DMS53 (cell line): Measurements from ENCODE around the gene KIF3C.
A peak's percentile ranks its signal among the peaks of the same experiment; 100 is the strongest.
"Not testable (repeated sequence)": the region's sequence is repeated elsewhere in the genome, so short reads cannot be mapped to it uniquely, and the experiment has no call there.

Experiments
- DNase-seq: peaks from one replicate; lab custom pipeline; 2025; lab: John Stamatoyannopoulos, UW

Gene KIF3C

DNA sequence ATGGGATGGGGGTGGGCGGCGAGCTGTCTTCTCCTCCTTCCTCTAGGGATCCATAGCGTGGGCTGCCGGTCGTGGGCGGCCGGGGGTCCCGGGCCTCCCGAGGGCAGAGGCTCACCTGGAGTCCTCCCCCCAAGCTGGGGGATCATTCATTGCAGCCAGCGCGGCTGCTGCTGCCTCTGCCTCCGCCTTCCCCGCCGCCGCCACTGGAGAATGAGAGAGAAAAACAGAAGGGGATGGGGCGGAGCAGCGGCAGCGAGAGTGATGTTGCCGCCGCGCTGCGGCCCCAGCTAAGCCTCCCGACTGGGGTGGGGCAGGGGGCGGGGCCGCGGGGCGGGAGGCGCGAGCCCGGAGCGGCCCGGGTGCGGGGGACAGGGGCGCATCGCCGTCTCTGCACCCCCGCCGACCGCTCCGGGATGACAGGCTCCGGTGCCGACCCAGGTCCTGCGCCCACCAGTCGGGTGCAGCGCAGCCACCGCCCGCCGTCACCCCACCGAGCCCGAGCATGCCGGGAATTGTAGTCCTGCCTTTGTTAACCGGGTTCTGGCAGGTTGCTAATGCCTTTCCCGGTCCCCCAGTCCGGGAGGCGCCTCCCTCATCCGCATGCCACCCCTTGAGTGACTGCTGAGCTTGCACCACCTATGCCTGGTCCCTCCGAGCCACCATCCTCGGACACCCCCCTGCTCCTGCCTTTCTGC lies at the start of gene KIF3C:
Gene KIF3C (minus strand): TSS at position 225 of the 695 bp plus-strand sequence. CDS start 580 bp downstream, outside the sequence.
- DNase-seq, result peak; percentile 77

DNA sequence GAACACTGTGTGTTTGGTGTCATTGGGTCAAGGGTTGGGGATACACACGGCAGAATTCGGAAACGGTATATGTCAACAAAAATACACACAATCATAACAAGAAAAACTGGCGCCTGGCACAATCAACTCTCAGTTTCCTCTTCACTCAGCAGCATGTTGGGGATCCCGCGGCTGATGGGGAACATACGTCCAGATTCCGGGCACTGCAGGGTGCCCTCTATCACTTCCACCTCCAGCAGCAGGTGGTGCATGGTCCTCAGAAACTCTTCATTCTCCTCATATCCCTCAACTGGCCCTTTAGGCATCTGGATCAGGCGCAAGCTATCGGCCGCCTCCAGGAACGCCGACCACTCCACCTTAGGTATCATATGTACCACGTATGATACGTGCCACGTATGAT lies 45.8 kb upstream of the KIF3C start:
- not testable (repeated sequence) for DNase-seq

DNA sequence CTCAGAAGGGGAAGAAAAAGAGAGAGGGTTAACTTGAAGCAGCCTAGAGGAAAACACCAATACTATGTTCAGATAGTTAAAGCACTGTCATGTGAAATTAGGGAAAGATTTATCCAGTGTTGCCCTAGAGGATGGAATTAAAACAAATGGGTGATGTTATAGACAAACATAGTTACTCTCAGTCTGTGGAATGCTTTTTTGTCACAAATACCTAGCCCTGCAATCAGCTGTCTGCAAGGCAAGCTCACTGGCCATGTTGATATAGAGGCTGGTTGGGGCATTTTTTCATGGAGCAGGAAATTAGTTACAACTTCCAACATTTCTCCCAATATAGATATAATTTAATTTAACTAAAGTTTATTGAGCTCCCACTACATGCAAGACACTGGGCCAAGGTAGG lies 43.2 kb upstream of the KIF3C start:
- no peak for DNase-seq

DNA sequence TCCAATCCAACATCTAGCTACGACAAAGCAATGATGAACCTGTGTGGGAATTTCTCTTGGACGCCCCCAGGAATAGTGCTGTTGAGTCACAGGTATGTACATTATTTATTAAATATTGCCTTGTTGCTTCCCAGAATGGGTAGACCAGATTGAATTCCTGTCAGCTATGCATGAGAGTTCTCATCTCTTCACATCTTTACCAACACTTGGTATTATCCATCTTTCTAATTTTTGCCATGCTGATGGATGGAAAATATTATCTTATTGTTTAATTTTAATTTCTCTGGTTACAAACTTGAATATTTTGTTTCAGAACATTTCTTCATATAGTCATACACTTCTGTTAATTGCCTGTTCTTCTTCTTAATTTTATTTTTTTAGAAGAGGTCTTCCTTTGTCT lies 42.0 kb upstream of the KIF3C start:
- DNase-seq, result no peak

DNA sequence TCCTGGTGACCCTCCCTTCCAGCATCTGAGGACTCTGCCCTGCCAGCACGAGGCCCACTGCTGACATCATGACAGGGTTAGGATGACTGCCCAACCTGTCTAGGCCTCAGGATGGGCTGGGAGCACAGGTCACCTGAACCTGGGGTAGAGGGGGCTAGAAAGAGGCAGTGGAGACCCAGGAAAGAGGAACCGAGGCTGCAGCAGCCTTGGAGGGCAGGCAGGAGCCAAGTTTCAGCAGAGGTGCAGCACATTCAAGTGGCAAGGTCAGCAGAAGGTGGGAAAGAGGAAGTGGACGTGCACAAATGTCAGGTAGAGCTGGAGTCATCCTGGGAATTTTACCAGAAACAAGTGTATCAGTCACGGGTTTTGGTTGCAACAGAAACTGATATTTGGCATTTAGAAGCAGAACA lies 37.9 kb upstream of the KIF3C start:
- DNase-seq, result no peak

DNA sequence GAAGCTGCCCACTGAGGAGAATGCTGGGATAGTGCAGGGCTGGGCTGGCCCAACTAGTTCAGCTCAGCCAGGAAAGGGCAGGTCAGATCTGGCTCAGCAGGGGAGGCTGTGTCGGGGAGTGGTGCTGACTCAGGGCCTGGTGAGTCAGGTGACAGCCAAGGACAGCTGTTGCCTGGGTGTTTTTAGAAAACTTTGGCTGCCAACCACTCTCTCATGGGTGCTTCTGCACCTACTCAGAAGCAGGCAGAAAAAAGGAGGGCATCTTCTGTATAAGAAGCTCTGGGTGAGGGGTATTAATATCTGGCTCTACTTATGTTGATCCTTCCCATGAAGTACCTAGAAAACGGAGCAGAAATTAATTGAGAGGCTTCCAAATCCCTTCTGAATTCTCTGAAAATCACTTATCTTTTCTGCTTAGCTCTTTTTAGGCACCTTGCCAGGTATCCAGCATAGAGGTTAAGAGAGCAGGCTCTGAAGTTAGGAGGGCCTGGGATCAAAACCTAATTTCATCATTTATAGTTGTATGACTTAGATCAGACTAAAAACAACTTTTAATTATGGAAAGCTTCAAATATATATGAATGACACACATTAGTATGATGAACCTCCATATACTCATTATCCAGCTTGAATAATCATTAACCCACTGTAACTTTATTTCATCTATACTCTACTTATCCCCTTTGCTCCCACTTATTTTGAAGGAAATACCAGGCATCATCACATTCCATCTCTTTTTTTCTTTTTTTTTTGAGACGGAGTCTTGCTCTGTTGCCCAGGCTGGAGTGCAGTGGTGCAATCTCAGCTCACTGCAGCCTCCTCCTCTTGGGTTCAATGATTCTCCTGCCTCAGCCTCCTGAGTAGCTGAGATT lies 36.1 kb upstream of the KIF3C start:
- peak; percentile 86 for DNase-seq

DNA sequence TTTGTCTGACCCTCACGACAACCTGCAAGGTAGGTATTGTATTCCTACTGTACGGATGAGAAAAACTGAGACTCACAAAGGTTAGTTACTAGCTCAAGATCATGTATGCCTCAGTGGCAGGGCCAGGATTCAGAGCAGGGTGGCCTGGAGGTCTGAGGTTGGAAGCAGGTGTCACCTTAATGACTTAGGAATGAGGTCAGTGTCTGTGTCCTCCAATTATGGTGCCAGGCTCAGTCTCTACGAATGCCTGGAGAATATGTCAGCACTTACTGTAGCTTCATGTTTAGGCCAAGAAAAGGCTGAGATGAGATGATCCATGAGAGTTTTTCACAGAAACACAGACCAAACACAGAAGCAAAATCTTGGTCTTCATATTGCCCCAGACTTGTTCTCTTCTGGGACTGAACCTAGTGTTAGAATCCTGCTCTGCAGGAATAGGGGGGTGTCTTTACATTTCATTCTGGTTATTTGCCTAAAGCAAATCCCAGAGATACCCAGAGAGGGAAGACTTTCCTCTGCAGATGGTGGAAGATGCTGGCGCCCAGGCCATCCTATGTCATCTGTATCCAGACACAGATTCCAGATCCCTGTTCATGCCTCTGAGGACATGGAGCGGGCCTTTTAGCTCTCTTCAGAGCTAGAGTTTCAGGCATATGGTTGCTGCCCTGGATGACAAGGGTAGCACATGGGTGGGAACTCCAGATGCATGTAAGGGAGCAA lies 35.3 kb upstream of the KIF3C start:
- DNase-seq, result peak; percentile 20

DNA sequence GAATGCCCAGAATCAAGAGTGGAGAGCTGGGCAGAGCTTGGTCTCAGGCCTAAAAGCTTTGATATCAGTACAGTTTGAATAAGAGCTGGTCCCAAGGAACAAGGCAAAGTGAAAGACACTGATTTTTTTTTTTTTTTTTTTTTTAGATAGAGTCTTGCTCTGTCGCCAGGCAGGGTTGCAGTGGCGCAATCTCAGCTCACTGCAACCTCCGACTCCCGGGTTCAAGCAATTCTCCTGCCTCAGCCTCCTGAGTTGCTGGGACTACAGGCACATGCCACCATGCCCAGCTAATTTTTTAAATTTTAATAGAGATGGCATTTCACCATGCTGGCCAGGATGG lies 34.4 kb upstream of the KIF3C start:
- DNase-seq, result not testable (repeated sequence)

DNA sequence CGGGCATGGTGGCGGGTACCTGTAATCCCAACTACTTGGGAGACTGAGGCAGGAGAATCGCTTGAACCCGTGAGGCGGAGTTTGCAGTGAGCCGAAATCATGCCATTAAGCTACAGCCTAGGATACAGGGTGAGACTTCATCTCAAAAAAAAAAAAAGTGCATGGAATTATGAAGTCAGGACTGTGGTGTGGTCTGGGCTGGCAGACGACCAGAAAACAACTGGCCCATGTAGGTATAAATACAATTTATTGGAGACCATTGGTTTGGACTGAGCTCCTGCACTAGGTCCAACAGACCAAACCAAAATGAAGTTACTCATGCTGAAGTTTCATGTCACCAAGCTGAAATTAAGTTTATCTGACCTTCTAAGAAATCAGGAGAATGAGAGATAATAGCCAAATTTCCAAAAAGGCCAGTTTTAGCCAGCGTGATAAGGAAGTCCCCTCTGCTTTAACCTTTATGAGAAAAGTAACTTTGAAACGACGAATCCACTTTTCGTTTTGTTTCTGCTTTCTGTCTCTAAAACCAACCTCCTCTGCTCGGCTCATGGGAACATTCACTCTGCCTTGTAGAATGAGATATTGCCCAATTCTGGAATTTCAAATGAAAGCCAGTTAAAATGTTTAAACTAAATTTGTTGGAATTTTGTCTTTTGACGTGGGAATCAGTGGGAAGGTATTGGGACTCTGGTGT lies 33.9 kb upstream of the KIF3C start:
- DNase-seq, result no peak

- DNase-seq, result peak; percentile 25
These were observed 31.4 kb upstream of the KIF3C start for GRCh38 chr2:26013668-26014067.

- DNase-seq, result peak; percentile 96
These were observed 29.9 kb upstream of the KIF3C start for GRCh38 chr2:26011990-26012856.

GRCh38 chr2:26011609-26011989 lies 29.3 kb upstream of the KIF3C start:
- DNase-seq, result no peak

- peak; percentile 27 for DNase-seq
These were observed 28.6 kb upstream of the KIF3C start for GRCh38 chr2:26010943-26011342.

- DNase-seq, result no peak
These were observed 27.3 kb upstream of the KIF3C start for GRCh38 chr2:26009567-26009963.

GRCh38 chr2:26008851-26009566 lies 26.7 kb upstream of the KIF3C start:
- DNase-seq, result peak; percentile 8

- no peak for DNase-seq
These were observed 25.8 kb upstream of the KIF3C start for GRCh38 chr2:26008095-26008494.

- no peak for DNase-seq
These were observed 20.5 kb upstream of the KIF3C start for GRCh38 chr2:26002632-26003310.

DNA sequence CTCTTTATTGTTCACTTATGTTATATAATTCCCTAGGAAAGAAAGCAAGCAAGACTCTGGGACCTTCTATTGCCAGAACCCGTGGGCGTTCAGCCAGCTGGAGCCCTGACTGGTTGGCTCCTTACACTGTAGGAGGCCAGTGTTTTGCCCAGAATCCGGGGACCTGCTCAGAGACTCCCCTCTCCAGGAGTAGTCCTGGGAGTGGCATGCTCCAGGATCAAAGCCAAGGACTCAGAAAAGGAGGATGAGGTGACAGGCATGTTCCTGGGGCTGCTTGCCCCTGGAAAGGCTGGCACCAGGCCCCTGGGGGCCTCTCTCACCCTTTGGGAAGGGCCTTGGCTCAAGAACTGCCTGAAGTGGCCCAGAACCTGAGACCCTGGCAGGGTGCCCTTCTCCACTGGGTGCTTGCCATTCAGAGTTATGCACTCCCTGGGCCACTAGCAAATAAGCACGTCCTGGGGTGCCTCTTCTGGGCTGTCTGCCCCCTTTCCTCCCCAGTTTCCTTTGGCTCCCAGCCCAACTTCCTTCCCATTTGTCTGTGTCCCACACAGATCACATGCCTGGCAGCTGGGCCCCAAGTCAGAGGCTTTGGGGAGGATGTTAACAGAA lies 19.6 kb upstream of the KIF3C start:
- DNase-seq, result no peak

- no peak for DNase-seq
These were observed 18.3 kb upstream of the KIF3C start for GRCh38 chr2:26000561-26001082.
